DMS 273 treated with DMSO at 0.1 percent for 48 hours (cell line): ENCODE data around the gene DAB2IP.

Experiments
- DNase-seq: peaks from one replicate; lab custom pipeline; 2025; lab: John Stamatoyannopoulos, UW

The DAB2IP gene

GRCh38 chr9:121744687-121745395 lies 93.4 kb downstream of the DAB2IP start:
- DNase-seq: no peak

- no peak for DNase-seq
These were observed 93.9 kb downstream of the DAB2IP start for GRCh38 chr9:121745396-121745695.

DNA sequence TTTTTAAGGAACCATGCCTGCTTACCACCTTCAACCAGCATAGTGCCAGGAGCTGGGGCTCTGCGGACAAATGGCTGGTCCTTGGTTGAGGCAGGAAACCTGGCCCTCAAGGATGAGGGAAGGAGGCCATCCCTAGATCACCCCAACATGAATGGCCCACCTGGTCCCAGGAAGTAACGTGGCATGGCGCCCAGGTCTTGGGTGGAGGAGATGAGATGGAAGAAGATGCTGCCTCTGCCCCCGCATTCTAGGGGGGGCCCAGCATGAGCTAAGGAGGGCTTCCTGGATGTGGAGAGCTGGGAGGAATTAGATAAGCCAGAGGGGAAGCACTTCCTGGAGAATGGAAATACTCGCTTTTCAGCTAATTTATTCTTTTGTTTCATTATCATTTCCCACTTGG lies 95.0 kb downstream of the DAB2IP start:
- no peak for DNase-seq

GRCh38 chr9:121746866-121747265 lies 95.4 kb downstream of the DAB2IP start:
- no peak for DNase-seq

DNA sequence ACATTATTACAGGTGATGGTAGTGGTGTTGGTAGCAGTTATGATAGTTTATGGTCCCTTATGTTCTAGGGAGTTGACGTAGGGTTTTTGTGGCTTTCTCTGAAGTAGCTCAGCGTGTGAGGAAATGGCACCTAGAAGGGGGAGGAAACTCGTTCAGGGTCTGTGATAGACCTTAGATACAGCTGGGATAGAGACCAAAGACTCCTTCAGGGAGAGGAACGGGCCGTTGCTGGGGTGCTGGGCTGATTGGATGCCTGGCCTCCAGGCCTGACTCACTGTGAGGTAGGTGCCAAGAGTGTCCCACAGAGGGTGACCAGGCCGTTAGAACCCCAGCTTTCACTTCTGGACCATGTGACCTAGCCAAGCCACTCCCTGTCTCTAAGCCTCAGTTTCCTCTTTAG lies 96.6 kb downstream of the DAB2IP start:
- DNase-seq: no peak

DNA sequence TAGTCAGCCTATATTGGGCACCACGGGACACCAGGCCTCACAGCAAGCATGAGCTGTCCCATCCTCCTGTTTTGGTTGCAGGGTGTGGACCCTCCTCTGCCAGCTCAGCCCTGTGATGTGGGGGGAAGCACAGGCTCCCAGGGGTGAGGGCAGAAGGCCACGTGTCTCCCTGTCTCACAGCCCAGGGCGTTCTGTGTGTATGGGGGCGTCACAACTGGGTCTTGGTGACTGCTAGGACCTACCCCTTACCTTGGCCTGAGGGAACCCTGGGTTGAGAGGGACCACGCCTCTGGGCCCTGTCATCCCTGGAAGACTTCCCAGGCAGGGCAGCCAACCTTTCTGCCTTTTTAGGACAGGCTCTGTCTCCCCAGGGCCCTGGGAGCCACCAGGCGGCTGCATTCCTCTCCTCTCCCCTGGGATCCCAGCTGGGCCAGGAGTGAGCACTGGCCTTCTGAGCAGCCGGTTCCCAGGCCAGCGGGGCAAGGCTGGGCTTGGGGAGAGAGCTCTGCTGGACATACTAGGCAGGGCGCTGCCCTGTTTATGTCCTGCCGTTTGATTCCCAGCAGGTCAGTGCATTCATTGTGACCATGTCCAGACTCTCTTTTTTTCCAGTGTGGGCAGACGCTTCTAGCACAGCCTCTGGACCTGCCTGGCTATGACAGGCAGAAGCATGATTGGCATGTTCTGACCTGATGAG lies 97.4 kb downstream of the DAB2IP start:
- DNase-seq: no peak

DNA sequence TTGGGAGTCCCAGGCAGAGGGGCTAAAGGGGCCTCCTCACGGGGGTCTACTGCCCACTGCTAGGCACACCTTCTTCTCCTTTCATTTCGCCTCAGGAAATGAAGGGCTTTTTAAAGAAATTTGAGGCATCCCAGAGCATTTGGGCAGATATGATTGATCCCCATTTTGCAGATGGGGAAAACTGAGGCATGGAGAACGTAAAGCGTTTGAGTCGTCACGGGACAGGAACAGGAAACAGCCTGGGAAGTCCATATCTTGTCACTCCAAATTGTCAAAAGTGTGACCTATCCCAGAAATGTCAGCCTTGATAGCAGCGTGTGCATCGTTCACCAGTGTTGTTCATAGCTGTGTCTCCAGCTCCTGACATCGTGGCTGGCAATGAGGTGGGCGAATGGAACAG lies 98.2 kb downstream of the DAB2IP start:
- DNase-seq: no peak

- DNase-seq: no peak
These were observed 98.9 kb downstream of the DAB2IP start for GRCh38 chr9:121750259-121750714.

GRCh38 chr9:121750715-121751623 lies 99.5 kb downstream of the DAB2IP start:
- no peak for DNase-seq

GRCh38 chr9:121751686-121752445 lies 100.4 kb downstream of the DAB2IP start:
- no peak for DNase-seq

DNA sequence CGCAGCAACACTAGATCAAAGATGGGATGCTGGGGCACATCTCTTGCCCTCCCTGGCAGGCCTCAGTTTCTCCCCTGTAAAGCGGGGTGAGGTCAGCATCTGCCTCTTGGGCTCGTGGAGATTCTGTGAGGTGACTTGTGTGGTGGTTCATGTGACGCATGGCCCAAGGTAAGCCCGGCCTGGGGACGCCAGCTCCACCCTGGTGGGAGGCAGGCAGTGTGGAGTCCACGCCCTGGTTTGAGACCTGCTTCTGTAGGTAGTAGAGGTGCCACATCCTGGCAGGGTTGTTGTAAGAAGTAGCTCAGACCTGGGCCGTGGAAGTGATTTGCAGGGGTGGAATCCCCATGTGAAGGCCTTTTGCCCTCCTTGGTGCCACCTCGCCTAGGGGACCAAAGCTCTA lies 101.5 kb downstream of the DAB2IP start:
- no peak for DNase-seq

DNA sequence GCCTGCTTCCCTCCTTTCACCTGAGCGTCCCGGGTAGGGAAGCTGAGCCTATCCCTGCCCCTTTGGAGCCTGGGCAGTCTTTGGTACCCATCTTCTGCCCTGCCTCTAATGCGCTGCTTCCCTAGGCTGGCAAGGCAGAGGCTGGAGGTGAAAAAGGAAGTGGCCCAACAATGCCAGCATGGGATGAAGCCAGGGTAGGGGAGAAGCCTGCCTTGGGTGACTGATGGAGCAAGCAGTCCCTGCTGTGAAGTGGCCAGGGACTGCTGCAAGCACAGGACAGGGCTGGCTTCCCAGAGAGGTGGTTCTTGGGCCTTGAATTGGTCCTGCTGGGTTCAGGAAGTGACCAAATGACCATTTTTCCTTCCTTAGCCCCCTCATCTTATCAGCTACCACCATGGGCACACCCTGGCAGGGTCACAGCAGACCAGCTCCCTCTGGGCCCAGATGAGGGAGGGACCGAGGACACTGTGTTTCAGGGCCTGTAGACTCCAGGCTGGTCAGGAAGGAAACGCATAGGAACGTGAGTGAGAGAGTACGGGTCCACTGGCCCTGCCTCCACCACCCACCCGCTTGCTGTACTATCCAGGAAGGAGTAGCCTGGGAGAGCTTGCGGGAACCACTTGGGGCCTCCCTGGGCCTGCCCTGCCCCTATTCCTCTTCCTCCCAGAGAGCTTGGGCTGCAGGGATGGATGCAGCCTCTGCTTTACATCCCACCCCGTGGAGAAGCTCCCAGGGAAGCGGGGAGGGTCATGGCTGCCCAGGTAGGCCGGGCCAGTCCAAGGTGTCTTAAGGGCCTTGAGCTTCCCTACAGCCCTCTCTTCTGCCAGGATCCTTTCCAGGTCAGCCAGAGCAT lies 102.6 kb downstream of the DAB2IP start:
- DNase-seq: no peak

DNA sequence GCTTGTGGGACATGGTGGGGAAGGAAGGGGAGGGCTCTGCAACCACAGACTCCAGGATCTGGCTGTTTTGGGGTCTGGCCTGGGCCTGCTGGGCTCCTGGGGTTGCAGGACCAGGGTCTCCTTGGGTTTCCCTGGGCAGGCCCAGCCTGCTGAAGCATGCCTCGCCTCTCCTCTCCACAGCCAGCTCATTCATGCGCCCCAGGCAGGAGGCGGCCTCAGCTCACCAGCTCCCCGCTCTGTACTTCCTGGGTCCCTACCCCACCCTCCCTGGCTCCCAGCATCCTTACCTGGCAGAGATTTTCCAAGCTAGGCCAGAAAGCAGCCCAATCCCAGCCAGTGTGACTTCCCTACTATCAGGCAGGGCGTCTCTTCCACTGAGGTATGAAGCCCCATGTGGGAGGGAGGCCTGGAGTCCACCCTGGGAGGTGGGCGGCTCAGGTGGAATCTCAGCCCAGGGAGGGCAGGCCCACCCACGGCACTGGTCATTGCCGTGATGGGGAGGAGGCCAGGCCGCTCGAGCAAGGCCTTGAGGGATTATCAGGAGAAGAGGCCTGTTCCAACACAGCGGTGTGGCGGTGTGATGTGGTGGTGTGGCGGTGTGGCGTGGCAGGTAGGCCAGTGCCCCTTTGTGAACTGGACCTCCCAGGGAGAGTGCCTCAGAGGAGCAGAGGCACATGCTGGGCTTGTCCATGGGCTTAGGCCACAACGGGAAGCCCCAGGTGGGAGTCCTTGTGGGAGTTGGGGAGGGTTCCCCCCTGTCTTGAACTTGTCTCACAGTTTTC lies 103.4 kb downstream of the DAB2IP start:
- DNase-seq: no peak

- DNase-seq: no peak
These were observed 104.1 kb downstream of the DAB2IP start for GRCh38 chr9:121755581-121755980.

GRCh38 chr9:121756474-121757280 lies 105.2 kb downstream of the DAB2IP start:
- DNase-seq: no peak

DNA sequence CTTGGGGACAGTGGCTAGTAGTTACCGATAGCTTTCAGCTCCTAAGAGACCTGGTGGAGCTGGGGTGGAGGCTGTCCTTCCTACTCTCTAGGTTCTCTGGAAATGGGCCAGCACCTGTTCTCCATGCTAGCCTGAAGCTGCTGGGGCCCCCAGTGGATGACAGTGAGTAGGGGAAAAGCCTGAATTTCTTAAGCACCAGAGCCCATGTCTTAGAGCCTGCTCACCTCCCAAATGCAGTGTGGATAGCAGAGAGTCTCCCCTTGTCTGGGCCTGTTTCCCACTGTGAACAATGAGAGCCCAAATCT lies 105.8 kb downstream of the DAB2IP start:
- no peak for DNase-seq

- no peak for DNase-seq
These were observed 107.3 kb downstream of the DAB2IP start for GRCh38 chr9:121758693-121759092.

DNA sequence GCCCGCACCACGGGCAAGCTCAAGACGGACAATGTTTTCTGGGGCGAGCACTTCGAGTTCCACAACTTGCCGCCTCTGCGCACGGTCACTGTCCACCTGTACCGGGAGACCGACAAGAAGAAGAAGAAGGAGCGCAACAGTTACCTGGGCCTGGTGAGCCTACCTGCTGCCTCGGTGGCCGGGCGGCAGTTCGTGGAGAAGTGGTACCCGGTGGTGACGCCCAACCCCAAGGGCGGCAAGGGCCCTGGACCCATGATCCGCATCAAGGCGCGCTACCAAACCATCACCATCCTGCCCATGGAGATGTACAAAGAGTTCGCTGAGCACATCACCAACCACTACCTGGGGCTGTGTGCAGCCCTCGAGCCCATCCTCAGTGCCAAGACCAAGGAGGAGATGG lies 108.6 kb downstream of the DAB2IP start:
- no peak for DNase-seq

DNA sequence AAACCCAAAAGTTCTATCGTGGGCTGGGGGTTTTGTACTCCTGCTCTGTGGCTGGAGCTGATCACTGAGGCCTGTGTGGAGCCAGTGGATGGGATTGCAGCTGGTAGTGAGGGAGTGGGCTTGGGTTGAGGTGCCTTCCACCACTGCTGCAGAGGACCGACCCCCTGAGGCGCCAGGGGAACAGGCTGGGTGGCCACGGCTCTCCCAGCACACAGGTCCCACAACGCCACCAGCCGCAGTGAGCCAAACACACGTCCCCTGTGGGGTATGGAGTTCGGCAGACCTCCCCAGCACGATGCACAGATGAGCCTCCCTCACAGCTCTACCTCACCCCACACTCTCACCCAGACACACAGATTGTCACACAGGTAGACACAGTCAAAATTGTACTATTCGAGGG lies 109.1 kb downstream of the DAB2IP start:
- no peak for DNase-seq

DNA sequence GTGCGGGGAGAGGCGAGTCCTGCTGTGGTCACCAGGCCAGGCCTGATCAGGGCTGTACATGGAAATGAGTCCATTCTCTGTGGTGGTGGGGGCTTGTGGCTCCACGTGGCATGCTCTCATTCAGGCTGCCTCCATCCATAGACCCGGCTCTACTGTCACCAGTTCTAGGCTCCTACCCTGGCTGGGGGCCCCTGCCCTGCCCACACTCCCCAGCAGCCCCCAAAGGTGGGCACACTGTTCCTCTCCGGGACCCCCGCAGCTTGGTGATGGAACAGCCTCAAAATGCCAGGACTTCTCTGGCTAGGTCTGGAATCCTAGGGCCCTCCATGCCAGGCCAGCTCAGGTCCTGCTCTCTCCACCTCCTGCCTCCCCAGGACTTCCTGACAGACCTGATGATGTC lies 111.7 kb downstream of the DAB2IP start:
- no peak for DNase-seq
